Pulmonary artery endothelial cell (primary cell): ENCODE data around the gene LSP1. TPM values are rescaled to one million over a fixed set of nuclear protein-coding genes. Genes with fewer than 3 reads are reported as not detected.

ENCODE experiments used
- DNase-seq: peaks from one replicate; pipeline ENCODE4 v3.0.0-alpha.2; 2011; ENCODE audit warnings: low read depth, low spot score
- total RNA-seq: library from RNA; depleted of rRNA; stranded (reverse); fragments of >200 nt; gene quantifications from 2 replicates; pipeline ENCODE4 v1.2.3, GENCODE V29; 2014

The LSP1 gene
- total RNA-seq, 1 donor from 2014 or later: not detected

GRCh38 chr11:1890856-1891830 is 38.3 kb downstream of the LSP1 start:
- no peak for DNase-seq

GRCh38 chr11:1891831-1892115 is 38.9 kb downstream of the LSP1 start, which contains the start of gene PRR33:
Gene PRR33, minus strand, starts transcription at chr11:1891895. Its CDS starts 1,311 bp downstream, at chr11:1890584.
- DNase-seq: no peak

GRCh38 chr11:1892116-1892515 is 39.2 kb downstream of the LSP1 start:
- DNase-seq: no peak

- no peak for DNase-seq
Measured at GRCh38 chr11:1892558-1892957, 39.7 kb downstream of the LSP1 start.

GRCh38 chr11:1893581-1894359 is 40.9 kb downstream of the LSP1 start:
- no peak for DNase-seq

GRCh38 chr11:1894759-1895158 is 41.9 kb downstream of the LSP1 start:
- no peak for DNase-seq

- DNase-seq: no peak
Measured at GRCh38 chr11:1896468-1896867, 43.6 kb downstream of the LSP1 start.

GRCh38 chr11:1896923-1897322 is 44.0 kb downstream of the LSP1 start:
- no peak for DNase-seq

- DNase-seq: no peak
Measured at GRCh38 chr11:1899090-1899489, 46.2 kb downstream of the LSP1 start.

- DNase-seq: no peak
Measured at GRCh38 chr11:1899686-1900085, 46.8 kb downstream of the LSP1 start.

- no peak for DNase-seq
Measured at GRCh38 chr11:1906181-1906580, 53.3 kb downstream of the LSP1 start.

- no peak for DNase-seq
Measured at GRCh38 chr11:1906611-1907423, 53.9 kb downstream of the LSP1 start.

GRCh38 chr11:1908618-1909017 is 55.7 kb downstream of the LSP1 start:
- DNase-seq: peak; percentile 61

- no peak for DNase-seq
Measured at GRCh38 chr11:1909524-1909923, 56.6 kb downstream of the LSP1 start.

- no peak for DNase-seq
Measured at GRCh38 chr11:1912289-1912878, 59.5 kb downstream of the LSP1 start.

- DNase-seq: no peak
Measured at GRCh38 chr11:1913271-1914060, 60.6 kb downstream of the LSP1 start.

GRCh38 chr11:1915795-1916131 is 62.9 kb downstream of the LSP1 start:
- DNase-seq: no peak

- DNase-seq: no peak
Measured at GRCh38 chr11:1916132-1916985, 63.5 kb downstream of the LSP1 start.

- no peak for DNase-seq
Measured at GRCh38 chr11:1916986-1917522, 64.2 kb downstream of the LSP1 start.
